ENCODE results near the gene NR5A2. TPM values are rescaled to one million over a fixed set of nuclear protein-coding genes. Genes with fewer than 3 reads are reported as not detected.

Gene NR5A2
- total RNA-seq, 2 donors from 2014 or later = 0.62 to 1.7 TPM

DNA sequence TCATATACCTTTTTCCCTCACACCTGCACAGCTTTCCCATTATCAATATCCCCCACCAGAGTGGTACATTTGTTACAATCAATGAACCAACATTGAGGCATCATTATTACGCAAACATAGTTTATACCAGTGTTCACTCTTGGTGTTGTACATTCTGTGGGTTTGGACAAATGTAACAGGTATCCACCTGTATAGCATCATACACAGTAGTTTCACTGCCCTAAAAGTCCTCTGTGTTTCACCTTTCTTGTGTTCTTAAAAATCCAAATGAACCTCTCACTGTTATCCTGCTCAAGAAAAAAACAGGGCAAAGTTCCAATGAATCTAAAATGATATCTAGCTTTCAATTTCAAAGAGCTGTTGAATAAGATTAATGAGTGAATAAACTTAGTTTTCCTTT lies 45.9 kb upstream of the NR5A2 start:
- H3K36me3 Mint-ChIP-seq (ENCODE audit: low read depth) = no peaks in the 10 kb centered on the region
- peaks cover 7% of the 10 kb centered on the region for H3K4me1 Mint-ChIP-seq
- H3K27me3 Mint-ChIP-seq (ENCODE audit: insufficient read depth) = peaks cover 3% of the 10 kb centered on the region
- H3K36me3 ChIP-seq (ENCODE audit: control insufficient read depth, insufficient read depth, low read length) = no peaks in the 10 kb centered on the region
- peaks cover 11% of the 10 kb centered on the region for H3K27me3 ChIP-seq (ENCODE audit: control insufficient read depth, insufficient read depth, low read length, poor library complexity, severe bottlenecking)
- H3K27ac ChIP-seq (ENCODE audit: low read depth, low read length) = no peak overlapping the region
- WGBS, 2 experiments (ENCODE audit: insufficient coverage in 1 of 2, insufficient read length in 1 of 2) = 94 to 100% methylated on average over 1 of the region's 1 CpG
- no peaks in the 10 kb centered on the region for H3K9me3 Mint-ChIP-seq
- H3K27ac Mint-ChIP-seq = no peak overlapping the region
- DNase-seq = no peak
- no peak overlapping the region for H3K4me3 ChIP-seq (ENCODE audit: low read length)
- H3K9me3 ChIP-seq (ENCODE audit: control insufficient read depth, low read length) = no peaks in the 10 kb centered on the region
- TF ChIP-seq, protein P1, sequence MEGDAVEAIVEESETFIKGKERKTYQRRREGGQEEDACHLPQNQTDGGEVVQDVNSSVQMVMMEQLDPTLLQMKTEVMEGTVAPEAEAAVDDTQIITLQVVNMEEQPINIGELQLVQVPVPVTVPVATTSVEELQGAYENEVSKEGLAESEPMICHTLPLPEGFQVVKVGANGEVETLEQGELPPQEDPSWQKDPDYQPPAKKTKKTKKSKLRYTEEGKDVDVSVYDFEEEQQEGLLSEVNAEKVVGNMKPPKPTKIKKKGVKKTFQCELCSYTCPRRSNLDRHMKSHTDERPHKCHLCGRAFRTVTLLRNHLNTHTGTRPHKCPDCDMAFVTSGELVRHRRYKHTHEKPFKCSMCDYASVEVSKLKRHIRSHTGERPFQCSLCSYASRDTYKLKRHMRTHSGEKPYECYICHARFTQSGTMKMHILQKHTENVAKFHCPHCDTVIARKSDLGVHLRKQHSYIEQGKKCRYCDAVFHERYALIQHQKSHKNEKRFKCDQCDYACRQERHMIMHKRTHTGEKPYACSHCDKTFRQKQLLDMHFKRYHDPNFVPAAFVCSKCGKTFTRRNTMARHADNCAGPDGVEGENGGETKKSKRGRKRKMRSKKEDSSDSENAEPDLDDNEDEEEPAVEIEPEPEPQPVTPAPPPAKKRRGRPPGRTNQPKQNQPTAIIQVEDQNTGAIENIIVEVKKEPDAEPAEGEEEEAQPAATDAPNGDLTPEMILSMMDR (conservative IDR thresholded peaks at IDR 0.05) = no peak
- H3K4me1 ChIP-seq (ENCODE audit: control insufficient read depth, insufficient read depth, low read length) = no peaks in the 10 kb centered on the region
- no peak overlapping the region for H3K9ac ChIP-seq (ENCODE audit: extremely low read depth, low read length, poor library complexity, severe bottlenecking)
- H3K4me3 Mint-ChIP-seq = no peak overlapping the region

DNA sequence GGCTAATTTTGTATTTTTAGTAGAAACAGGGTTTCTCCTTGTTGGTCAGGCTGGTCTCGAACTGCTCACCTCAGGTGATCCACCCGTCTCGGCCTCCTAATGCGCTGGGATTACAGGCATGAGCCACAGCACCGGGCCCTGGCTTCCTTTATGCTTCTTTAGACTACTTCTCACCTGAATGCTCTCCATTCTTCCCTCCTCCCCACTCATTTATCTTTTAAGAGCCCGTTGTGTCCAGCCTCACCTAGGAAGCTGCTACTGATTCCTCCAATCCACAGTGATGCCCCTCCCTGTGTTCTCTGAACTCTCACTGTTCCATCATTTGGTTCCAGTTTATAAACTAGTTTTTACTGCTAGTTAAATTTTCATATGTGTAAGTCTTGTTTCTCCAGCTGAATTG lies 44.9 kb upstream of the NR5A2 start:
- no peak overlapping the region for H3K4me3 Mint-ChIP-seq

DNA sequence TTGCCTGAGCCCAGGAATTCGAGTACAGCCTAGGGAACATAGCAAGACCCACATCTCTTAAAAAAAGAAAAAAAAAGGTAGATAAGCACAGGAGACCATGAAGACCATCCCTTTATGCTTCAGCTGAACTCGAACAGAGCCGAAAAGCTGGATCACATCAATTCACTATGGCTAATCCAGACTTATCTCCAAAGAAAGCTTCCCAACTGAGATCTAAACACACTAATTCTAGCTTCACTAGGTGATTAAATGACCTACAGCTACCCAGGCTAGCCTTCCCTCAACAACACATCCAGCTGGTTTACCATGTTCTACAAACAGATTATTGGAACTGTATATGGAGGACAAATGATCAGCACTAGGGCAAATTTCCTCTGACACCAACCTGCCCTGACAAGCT lies 44.0 kb upstream of the NR5A2 start:
- Histone ChIP-seq H3K36me3 (ENCODE audit: control insufficient read depth, insufficient read depth, low read length) (no peaks in the 10 kb centered on the region), H3K4me3 (ENCODE audit: low read length) (no peak overlapping the region), H3K27me3 (ENCODE audit: control insufficient read depth, insufficient read depth, low read length, poor library complexity, severe bottlenecking) (peaks cover 11% of the 10 kb centered on the region), H3K9ac (ENCODE audit: extremely low read depth, low read length, poor library complexity, severe bottlenecking) (no peak overlapping the region), H3K4me1 (ENCODE audit: control insufficient read depth, insufficient read depth, low read length) (no peaks in the 10 kb centered on the region), H3K27ac (ENCODE audit: low read depth, low read length) (no peak overlapping the region), H3K9me3 (ENCODE audit: control insufficient read depth, low read length) (no peaks in the 10 kb centered on the region)
- Mint-ChIP-seq H3K4me1 (no peaks in the 10 kb centered on the region), H3K9me3 (no peaks in the 10 kb centered on the region), H3K27me3 (ENCODE audit: insufficient read depth) (peaks cover 3% of the 10 kb centered on the region), H3K4me3 (no peak overlapping the region), H3K27ac (no peak overlapping the region), H3K36me3 (ENCODE audit: low read depth) (no peaks in the 10 kb centered on the region)
- 85 to 88% methylated on average over 3 of the region's 3 CpGs for WGBS, 2 experiments (ENCODE audit: insufficient coverage in 1 of 2, insufficient read length in 1 of 2)
- TF ChIP-seq, protein P1 (conservative IDR thresholded peaks at IDR 0.05) = no peak
- no peak for DNase-seq

More for the DNA sequence above, 44.9 kb upstream of the NR5A2 start:
- no peak for DNase-seq
- H3K9me3 ChIP-seq (ENCODE audit: control insufficient read depth, low read length) = no peaks in the 10 kb centered on the region
- peaks cover 11% of the 10 kb centered on the region for H3K27me3 ChIP-seq (ENCODE audit: control insufficient read depth, insufficient read depth, low read length, poor library complexity, severe bottlenecking)
- H3K27ac Mint-ChIP-seq = no peak overlapping the region
- no peaks in the 10 kb centered on the region for H3K4me1 ChIP-seq (ENCODE audit: control insufficient read depth, insufficient read depth, low read length)
- H3K36me3 Mint-ChIP-seq (ENCODE audit: low read depth) = no peaks in the 10 kb centered on the region
- H3K4me1 Mint-ChIP-seq = no peaks in the 10 kb centered on the region
- no peak overlapping the region for H3K4me3 ChIP-seq (ENCODE audit: low read length)
- TF ChIP-seq, protein P1 (conservative IDR thresholded peaks at IDR 0.05) = no peak
- WGBS, 2 experiments (ENCODE audit: insufficient coverage in 1 of 2, insufficient read length in 1 of 2) = 85 to 91% methylated on average over 6 of the region's 6 CpGs
- H3K9me3 Mint-ChIP-seq = no peaks in the 10 kb centered on the region
- H3K9ac ChIP-seq (ENCODE audit: extremely low read depth, low read length, poor library complexity, severe bottlenecking) = no peak overlapping the region
- H3K27me3 Mint-ChIP-seq (ENCODE audit: insufficient read depth) = peaks cover 3% of the 10 kb centered on the region
- no peaks in the 10 kb centered on the region for H3K36me3 ChIP-seq (ENCODE audit: control insufficient read depth, insufficient read depth, low read length)
- H3K27ac ChIP-seq (ENCODE audit: low read depth, low read length) = no peak overlapping the region
